ENCODE measurements around the gene TMEM259. TPM values are rescaled to one million over a fixed set of nuclear protein-coding genes. Genes with fewer than 3 reads are reported as not detected.

The TMEM259 gene
- total RNA-seq, 2 donors from 2014 or later = 142 to 306 TPM

- Histone ChIP-seq H3K27ac (no peak overlapping the region), H3K4me1 (peaks cover 22% of the 10 kb centered on the region), H3K4me3 (no peak overlapping the region), H3K27me3 (peaks cover 0 to 10% of the 10 kb centered on the region in 2 donors), H3K9me3 (no peaks in the 10 kb centered on the region), H3K36me3 (replicated peaks in 1 of 2; ENCODE audit: insufficient read depth in 1 of 2, low read depth in 2 of 2) (no peaks in the 10 kb centered on the region)
- DNase-seq = no peak
- no peak for ATAC-seq
- intact Hi-C loops (cut with DNase I) = no loop called here
- TF ChIP-seq CTCF (IDR thresholded peaks at IDR 0.05) = no peak
- TF ChIP-seq POLR2A (IDR thresholded peaks at IDR 0.05) = no peak
- 93 to 94% methylated on average over 7 to 33 of the region's 42 CpGs for WGBS, 2 donors
These were observed 28.8 kb downstream of the TMEM259 start for GRCh38 chr19:991932-992669.

- TF ChIP-seq CTCF (IDR thresholded peaks at IDR 0.05) = no peak
- TF ChIP-seq POLR2A (IDR thresholded peaks at IDR 0.05) = no peak
- DNase-seq = no peak
- H3K4me1 ChIP-seq = peaks cover 16% of the 10 kb centered on the region
- no peak overlapping the region for H3K4me3 ChIP-seq
- no peak for ATAC-seq
- intact Hi-C loops (cut with DNase I) = no loop called here
- peaks cover 0 to 7% of the 10 kb centered on the region in 2 donors for H3K27me3 ChIP-seq
- H3K9me3 ChIP-seq = no peaks in the 10 kb centered on the region
- H3K36me3 ChIP-seq (replicated peaks in 1 of 2; ENCODE audit: insufficient read depth in 1 of 2, low read depth in 2 of 2) = no peaks in the 10 kb centered on the region
- 78% methylated on average over 32 of the region's 47 CpGs; no CpG with 5 or more reads in 1 of the 2 donors for WGBS, 2 donors
- no peak overlapping the region for H3K27ac ChIP-seq
These were observed 29.6 kb downstream of the TMEM259 start for GRCh38 chr19:991174-991931.

- H3K36me3 ChIP-seq (replicated peaks in 1 of 2; ENCODE audit: insufficient read depth in 1 of 2, low read depth in 2 of 2) = no peaks in the 10 kb centered on the region
- 79 to 94% methylated on average over 11 to 15 of the region's 23 CpGs for WGBS, 2 donors
- peaks cover 0 to under 1% of the 10 kb centered on the region in 2 donors for H3K27me3 ChIP-seq
- H3K27ac ChIP-seq = peak overlapping the region in 2 of 4 donors; percentile 55 to 57
- no peak for ATAC-seq
- intact Hi-C loops (cut with DNase I) = no loop called here
- no peaks in the 10 kb centered on the region for H3K9me3 ChIP-seq
- peaks cover 13% of the 10 kb centered on the region for H3K4me1 ChIP-seq
- H3K4me3 ChIP-seq = no peak overlapping the region
- DNase-seq = no peak
- TF ChIP-seq POLR2A (IDR thresholded peaks at IDR 0.05) = no peak
- no peak for TF ChIP-seq CTCF (IDR thresholded peaks at IDR 0.05)
These were observed 30.2 kb downstream of the TMEM259 start for GRCh38 chr19:990746-991145.

GRCh38 chr19:990119-990571 is 30.8 kb downstream of the TMEM259 start:
- intact Hi-C loops (cut with DNase I) = no loop called here
- WGBS, 2 donors = 65% methylated on average over 25 of the region's 27 CpGs; no CpG with 5 or more reads in 1 of the 2 donors
- H3K36me3 ChIP-seq (replicated peaks in 1 of 2; ENCODE audit: insufficient read depth in 1 of 2, low read depth in 2 of 2) = no peaks in the 10 kb centered on the region
- ATAC-seq (peak; percentile 33), DNase-seq (peak in 2 of 4 donors; percentile 45 to 49)
- TF ChIP-seq CTCF (IDR thresholded peaks at IDR 0.05) = no peak
- TF ChIP-seq POLR2A (IDR thresholded peaks at IDR 0.05) = no peak
- peaks cover 13% of the 10 kb centered on the region for H3K4me1 ChIP-seq
- no peaks in the 10 kb centered on the region for H3K9me3 ChIP-seq
- no peaks in the 10 kb centered on the region for H3K27me3 ChIP-seq
- no peak overlapping the region for H3K4me3 ChIP-seq
- peak overlapping the region in 2 of 4 donors; percentile 55 to 57 for H3K27ac ChIP-seq

All from body of pancreas (tissue), 4 donors.